ENCODE results near the gene ACOT2.
"Not testable (repeated sequence)": the region's sequence is repeated elsewhere in the genome, so short reads cannot be mapped to it uniquely, and the experiment has no call there.

The ACOT2 gene

DNA sequence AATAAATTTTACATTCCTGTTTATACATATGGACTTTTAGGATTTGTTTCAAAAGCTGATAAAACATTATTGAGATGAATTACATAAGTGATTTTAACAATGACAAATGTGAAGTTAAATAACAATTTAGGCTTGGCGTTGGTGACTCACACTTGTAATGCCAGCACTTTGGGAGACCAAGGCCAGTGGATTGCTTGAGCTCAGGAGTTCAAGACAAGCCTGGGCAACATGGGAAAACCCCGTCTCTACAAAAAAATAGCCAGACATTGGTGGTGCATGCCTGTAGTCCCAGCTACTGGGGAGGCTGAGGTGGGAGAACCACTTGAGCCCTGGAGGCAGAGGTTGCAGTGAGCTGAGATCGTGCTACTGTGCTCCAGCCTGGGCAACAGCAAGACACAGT is 7.4 kb downstream of the ACOT2 start:
- TF ChIP-seq, protein P1, sequence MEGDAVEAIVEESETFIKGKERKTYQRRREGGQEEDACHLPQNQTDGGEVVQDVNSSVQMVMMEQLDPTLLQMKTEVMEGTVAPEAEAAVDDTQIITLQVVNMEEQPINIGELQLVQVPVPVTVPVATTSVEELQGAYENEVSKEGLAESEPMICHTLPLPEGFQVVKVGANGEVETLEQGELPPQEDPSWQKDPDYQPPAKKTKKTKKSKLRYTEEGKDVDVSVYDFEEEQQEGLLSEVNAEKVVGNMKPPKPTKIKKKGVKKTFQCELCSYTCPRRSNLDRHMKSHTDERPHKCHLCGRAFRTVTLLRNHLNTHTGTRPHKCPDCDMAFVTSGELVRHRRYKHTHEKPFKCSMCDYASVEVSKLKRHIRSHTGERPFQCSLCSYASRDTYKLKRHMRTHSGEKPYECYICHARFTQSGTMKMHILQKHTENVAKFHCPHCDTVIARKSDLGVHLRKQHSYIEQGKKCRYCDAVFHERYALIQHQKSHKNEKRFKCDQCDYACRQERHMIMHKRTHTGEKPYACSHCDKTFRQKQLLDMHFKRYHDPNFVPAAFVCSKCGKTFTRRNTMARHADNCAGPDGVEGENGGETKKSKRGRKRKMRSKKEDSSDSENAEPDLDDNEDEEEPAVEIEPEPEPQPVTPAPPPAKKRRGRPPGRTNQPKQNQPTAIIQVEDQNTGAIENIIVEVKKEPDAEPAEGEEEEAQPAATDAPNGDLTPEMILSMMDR (IDR thresholded peaks at IDR 0.05; ENCODE audit: insufficient read depth, low read depth, low read length, missing control alignments), result no peak
- no peak overlapping the region for H3K4me3 ChIP-seq (ENCODE audit: low read depth, low read length)
- DNase-seq (ENCODE audit: low read depth), result no peak

DNA sequence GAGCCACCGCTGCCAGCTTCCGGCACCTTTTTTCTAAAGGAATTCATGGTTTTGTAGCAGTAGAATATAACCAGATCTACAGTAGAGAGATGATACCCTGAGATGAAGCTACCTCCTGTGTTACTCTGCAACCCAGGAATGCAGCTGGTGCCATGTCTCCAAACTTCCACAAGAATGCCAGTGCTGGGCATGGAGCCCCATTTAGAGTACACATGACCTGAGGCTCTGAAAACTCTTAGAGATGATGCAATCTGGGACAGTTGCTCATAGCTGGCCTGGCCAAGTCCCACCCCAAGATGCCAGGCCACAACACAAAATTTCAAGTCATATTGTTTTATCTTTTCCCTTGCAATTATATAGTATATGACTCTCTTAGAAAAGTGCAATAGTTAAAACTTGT is 8.2 kb downstream of the ACOT2 start:
- DNase-seq (ENCODE audit: low read depth); H3K4me3 ChIP-seq (ENCODE audit: low read depth, low read length): not testable (repeated sequence)

DNA sequence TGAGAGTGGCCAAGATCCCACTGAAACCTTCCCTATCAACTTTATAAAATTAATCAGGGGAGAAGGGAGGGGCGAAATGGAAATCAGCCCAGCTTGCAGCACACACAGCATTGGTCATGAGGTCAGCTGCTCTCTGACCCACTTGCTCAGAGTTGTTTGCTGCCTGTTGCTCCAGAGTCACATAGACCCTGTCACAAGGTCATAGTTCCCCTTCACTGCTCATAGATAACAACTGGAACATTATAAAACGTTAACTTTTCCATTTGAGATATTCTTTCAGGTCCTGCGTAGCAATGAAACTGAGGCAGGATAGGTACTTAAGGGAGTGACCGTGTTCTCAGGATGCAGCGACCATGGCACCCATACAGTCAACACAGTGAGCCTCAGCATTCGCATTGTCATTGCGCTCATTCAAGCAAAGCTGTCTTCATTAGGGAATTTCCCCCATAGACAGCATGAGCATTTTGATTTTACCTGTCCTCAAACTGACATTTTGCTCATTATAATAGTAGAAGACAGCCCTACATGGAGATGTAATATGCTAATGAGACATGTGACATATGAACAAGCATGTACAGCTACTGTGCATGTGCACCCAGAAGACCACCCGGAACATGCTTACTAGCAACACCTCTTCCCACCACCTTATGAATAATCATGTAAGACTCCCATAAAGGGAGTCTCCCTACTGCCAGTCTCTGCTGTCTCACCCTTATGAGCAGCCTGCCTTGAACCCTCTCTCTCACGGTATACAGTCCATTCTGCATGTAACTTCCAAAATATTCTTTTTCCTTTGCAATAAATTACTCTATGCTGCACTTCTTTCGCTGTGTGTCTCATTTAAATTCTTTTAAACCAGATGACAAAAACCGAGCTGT is 13.3 kb downstream of the ACOT2 start:
- not testable (repeated sequence) for DNase-seq (ENCODE audit: low read depth); H3K4me3 ChIP-seq (ENCODE audit: low read depth, low read length)

DNA sequence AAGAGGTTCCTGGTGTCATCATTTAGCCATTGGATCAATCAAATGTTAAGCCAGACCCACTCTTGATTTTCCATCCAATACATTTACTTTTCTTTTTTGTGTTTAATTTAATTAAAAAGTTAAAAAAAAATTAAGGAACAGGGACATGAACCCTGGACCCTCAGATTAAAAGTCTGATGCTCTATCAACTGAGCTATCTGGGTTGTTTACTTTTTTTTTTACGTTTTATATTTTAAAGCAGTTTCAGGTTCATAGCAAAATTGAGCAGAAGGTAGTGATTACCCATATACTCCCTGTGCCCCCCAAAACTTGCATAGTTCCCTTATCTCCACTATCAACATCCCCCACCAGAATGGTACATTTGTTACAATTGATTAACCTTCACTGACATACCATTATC is 19.7 kb downstream of the ACOT2 start:
- DNase-seq (ENCODE audit: low read depth), result no peak
- TF ChIP-seq, protein P1 (IDR thresholded peaks at IDR 0.05; ENCODE audit: insufficient read depth, low read depth, low read length, missing control alignments), result no peak
- H3K4me3 ChIP-seq (ENCODE audit: low read depth, low read length), result no peak overlapping the region

DNA sequence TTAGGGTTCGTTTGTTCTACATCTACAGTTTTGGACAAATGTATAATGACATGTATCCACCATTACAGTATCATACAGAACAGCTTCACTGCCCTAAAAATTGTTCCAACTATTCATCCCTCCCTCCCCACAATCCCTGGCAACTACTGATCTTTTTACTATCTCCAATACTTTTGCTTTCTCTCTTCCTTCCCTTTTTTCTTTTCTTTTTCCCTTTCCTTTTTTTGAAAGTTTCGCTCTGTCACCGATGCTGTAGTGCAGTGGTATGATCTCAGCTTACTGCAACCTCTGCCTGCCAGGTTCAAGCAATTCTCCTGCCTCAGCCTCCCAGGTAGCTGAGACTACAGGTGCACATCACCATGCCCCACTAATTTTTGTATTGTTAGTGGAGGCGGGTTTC is 20.1 kb downstream of the ACOT2 start:
- TF ChIP-seq, protein P1 (IDR thresholded peaks at IDR 0.05; ENCODE audit: insufficient read depth, low read depth, low read length, missing control alignments), result no peak
- H3K4me3 ChIP-seq (ENCODE audit: low read depth, low read length), result no peak overlapping the region
- DNase-seq (ENCODE audit: low read depth), result no peak

DNA sequence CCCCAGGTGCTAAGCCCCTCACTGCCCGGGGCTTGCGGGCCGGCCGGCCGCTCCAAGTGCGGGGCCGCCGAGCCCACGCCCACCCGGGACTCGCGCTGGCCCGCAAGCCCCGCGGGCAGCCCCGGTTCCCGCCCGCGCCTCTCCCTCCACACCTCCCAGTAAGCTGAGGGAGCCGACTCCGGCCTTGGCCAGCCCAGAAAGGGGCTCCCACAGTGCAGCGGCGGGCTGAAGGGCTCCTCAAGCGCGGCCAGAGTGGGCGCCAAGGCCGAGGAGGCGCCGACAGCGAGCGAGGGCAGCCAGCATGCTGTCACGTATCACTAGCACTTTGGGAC is 21.6 kb downstream of the ACOT2 start:
- not testable (repeated sequence) for H3K4me3 ChIP-seq (ENCODE audit: low read depth, low read length); DNase-seq (ENCODE audit: low read depth)

DNA sequence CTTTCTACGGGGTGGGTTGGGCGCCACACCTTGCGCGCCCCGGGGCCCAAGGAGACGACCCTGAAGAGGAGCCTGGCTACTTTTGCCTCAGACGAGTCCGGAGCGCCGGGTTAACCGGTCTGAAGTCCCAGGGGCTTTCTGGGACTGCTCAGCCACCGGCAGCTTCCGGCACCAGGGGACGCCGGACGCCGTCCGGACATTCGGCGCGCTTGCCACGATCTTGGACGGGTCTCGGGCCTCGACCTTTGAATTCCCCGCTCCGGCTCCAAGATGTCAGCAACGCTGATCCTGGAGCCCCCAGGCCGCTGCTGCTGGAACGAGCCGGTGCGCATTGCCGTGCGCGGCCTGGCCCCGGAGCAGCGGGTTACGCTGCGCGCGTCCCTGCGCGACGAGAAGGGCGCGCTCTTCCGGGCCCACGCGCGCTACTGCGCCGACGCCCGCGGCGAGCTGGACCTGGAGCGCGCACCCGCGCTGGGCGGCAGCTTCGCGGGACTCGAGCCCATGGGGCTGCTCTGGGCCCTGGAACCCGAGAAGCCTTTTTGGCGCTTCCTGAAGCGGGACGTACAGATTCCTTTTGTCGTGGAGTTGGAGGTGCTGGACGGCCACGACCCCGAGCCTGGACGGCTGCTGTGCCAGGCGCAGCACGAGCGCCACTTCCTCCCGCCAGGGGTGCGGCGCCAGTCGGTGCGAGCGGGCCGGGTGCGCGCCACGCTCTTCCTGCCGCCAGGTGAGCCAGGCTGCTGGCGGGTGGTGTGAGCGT is 22.9 kb downstream of the ACOT2 start, which contains the start of gene ACOT4:
TSS of gene ACOT4 (plus strand) at position 184 of the 760 bp plus-strand sequence. CDS start at position 271, 87 bp downstream.
- TF ChIP-seq, protein P1 (IDR thresholded peaks at IDR 0.05; ENCODE audit: insufficient read depth, low read depth, low read length, missing control alignments), result peak; percentile 37
- DNase-seq (ENCODE audit: low read depth), result peak; percentile 78
- peak within 1 kb of the TSS; percentile 89 for H3K4me3 ChIP-seq (ENCODE audit: low read depth, low read length)

DNA sequence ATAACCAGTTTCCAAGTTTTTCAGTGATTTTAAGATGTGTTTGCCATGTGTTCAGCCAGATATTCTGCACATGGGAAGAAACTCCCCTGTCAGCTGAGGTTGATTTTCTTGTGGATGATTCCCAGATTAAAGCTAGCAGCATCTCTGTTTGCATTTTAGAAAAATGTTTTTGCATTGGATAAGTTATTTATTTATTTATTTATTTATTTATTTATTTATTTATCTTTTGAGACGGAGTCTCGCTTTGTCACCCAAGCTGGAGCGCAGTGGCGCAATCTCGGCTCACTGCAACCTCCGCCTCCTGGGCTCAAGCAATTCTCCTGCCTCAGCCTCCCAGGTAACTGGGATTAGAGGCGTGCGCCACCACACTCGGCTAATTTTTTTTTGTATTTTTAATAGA is 25.5 kb downstream of the ACOT2 start:
- DNase-seq (ENCODE audit: low read depth), result no peak
- TF ChIP-seq, protein P1 (IDR thresholded peaks at IDR 0.05; ENCODE audit: insufficient read depth, low read depth, low read length, missing control alignments), result no peak
- no peak overlapping the region for H3K4me3 ChIP-seq (ENCODE audit: low read depth, low read length)
